Bone marrow (tissue), 2 donors: Measurements from ENCODE around the gene COL1A1.

Source experiments
- DNase-seq, 2 donors: peaks; one replicate each; lab custom pipeline; 2025; lab: John Stamatoyannopoulos, UW

The COL1A1 gene

DNA sequence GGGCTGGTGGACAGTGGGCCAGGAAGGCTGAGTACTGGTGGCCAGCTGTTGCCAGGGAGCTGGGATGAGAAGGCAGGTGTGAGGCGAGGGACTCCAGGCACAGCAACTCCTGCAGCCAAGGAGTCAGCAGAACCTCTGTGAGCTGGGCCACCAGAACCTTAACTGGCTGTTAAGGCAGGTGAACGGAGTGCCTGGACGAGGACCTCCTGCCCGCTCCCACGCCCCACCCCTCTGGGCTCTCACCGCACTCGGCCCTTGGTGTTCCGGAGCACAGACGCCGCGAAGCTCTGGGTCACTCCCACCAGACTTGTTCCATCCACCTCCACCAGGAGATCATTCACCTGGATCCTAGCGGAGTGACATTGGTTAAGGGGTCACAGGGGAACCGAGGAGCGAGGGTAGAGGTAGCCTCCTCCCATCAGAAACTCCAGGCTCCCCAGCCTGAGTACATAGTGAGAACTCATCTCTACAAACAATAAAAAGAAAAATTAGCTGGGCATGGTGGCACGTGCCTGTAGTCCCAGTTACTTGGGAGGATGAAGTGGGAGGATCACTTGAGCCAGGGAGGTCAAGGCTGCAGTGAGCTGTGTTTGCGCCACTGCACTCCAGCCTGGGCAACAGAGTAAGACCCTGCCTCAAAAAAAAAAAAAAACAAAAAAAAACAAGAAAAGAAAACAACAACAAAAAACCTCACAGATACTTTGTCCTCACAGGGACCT, 60.2 kb downstream of the COL1A1 start:
- no peak for DNase-seq

- DNase-seq: peak; percentile 60 to 79
Measured at GRCh38 chr17:50139950-50140885, 61.2 kb downstream of the COL1A1 start.

- DNase-seq: no peak
Measured at GRCh38 chr17:50139185-50139783, 62.1 kb downstream of the COL1A1 start.

GRCh38 chr17:50137042-50137441, 64.4 kb downstream of the COL1A1 start:
- DNase-seq: no peak

GRCh38 chr17:50136096-50136687, 65.2 kb downstream of the COL1A1 start:
- DNase-seq: no peak

DNA sequence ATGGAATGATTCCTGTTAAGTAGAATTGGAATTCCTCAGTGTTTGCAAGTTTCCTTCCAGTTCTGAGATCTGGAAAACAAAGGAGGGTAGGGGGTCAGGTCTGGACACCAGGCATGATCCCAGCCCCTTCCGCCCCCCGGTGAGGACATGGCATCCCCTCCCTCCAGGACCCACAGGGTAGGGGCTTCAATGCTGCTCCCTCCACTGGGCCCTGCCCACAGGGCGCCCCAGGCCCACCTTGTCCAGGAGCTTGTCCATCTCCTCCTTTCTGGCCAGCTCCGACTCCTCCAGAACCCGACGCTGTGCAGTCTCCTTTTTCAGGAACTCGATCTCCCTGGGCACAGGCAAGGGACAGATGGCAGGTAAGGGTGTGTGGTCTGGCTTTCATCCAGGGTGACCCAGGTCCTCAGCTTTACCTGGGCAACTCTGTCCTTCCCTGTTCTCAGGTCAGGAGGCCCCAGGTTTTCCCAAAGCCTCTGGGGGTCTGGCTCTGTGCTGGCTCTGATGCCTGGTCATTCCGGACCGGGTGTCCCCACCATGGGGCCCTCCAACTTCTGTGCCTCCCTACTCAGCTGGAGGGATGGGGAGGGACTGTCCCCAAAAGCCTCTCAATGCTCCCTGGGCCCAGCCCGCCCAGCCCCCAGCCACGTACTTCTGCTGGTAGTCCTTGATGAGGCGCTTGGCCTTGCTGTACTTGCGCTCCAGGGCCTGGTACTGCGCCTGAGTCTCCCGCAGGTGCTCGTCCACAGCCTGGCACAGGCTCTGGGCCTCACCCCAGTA, 65.9 kb downstream of the COL1A1 start:
- DNase-seq: no peak

GRCh38 chr17:50134206-50135110, 67.0 kb downstream of the COL1A1 start:
- DNase-seq: no peak

GRCh38 chr17:50133769-50134099, 67.7 kb downstream of the COL1A1 start:
- no peak for DNase-seq
